ENCODE measurements around the gene C19orf47.

GRCh38 chr19:40283414-40284250, 64.6 kb downstream of the C19orf47 start:
- TF ChIP-seq CTCF (conservative IDR thresholded peaks at IDR 0.05 in 1 of 2, IDR thresholded peaks at IDR 0.05 in 1 of 2; ENCODE audit: low read depth in 1 of 2, low read length in 2 of 2) (no peak), EZH2 (IDR thresholded peaks at IDR 0.05; ENCODE audit: low read length, missing control alignments) (no peak)

Measured in fibroblast of lung (primary cell).